OCI-LY3 (cell line): ENCODE measurements around the gene COMMD2.

Experiments used
- H2AFZ ChIP-seq: fragments of 200-600, 300-600 bp; shearing (Covaris generic); 2 replicates; pipeline ENCODE4 v1.6.0; 2014; ENCODE audit warnings: antibody characterized with exemption, low read depth, low read length
- H3K27ac ChIP-seq: fragments of 200-600, 300-600 bp; sonication (generic); 2 replicates; pipeline ENCODE4 v1.5.1; 2014; ENCODE audit warnings: mild to moderate bottlenecking, low read length, moderate library complexity, mixed read lengths
- H3K27me3 ChIP-seq: fragments of 200-600, 300-600 bp; sonication (generic); 2 replicates; pipeline ENCODE4 v1.6.1; 2014; ENCODE audit warnings: low read depth, low read length, mixed read lengths
- H3K36me3 ChIP-seq: fragments of 200-600, 300-600 bp; sonication (generic); replicated peaks from 2 replicates; pipeline ENCODE3; 2014; ENCODE audit warnings: low read depth, low read length, mixed read lengths
- H3K4me1 ChIP-seq: fragments of 300-600, 200-600 bp; sonication (generic); 2 replicates; pipeline ENCODE4 v1.6.1; 2014; ENCODE audit warnings: low read length, mixed read lengths
- H3K4me2 ChIP-seq: fragments of 200-600, 300-600 bp; sonication (generic); 2 replicates; pipeline ENCODE4 v1.6.1; 2014; ENCODE audit warnings: low read length, mixed read lengths
- H3K4me3 ChIP-seq: fragments of 300-600, 200-600 bp; sonication (generic); 2 replicates; pipeline ENCODE4 v1.5.1; 2014; ENCODE audit warnings: antibody characterized with exemption, mild to moderate bottlenecking, low read length, moderate library complexity
- H3K79me2 ChIP-seq: fragments of 300-600, 200-600 bp; shearing (Covaris generic); 2 replicates; pipeline ENCODE4 v1.6.1; 2014; ENCODE audit warnings: mild to moderate bottlenecking, low read length, mixed read lengths
- H3K9ac ChIP-seq: fragments of 300-600, 200-600 bp; shearing (Covaris generic); 2 replicates; pipeline ENCODE4 v1.6.0; 2014; ENCODE audit warnings: mild to moderate bottlenecking, low read length, moderate library complexity
- H3K9me3 ChIP-seq: fragments of 200-600, 300-600 bp; shearing (Covaris generic); 2 replicates; pipeline ENCODE4 v1.6.1; 2014; ENCODE audit warnings: low read length, mixed read lengths; ENCODE audit not compliant: insufficient read depth
- H4K20me1 ChIP-seq: fragments of 200-600, 300-600 bp; sonication (generic); 2 replicates; pipeline ENCODE4 v1.6.1; 2016; ENCODE audit warnings: low read length, mixed read lengths; ENCODE audit not compliant: insufficient read depth
- CTCF ChIP-seq: fragments of 200-600, 300-600 bp; sonication (generic); IDR thresholded peaks from 2 replicates; pipeline ENCODE4 v1.5.1; 2014; ENCODE audit warnings: antibody characterized with exemption, low read length, low read depth
- EZH2phosphoT487 ChIP-seq: fragments of 200-600 bp; shearing (Covaris generic); IDR thresholded peaks from 2 replicates; pipeline ENCODE4 v1.6.1; 2018; ENCODE audit warnings: antibody characterized with exemption, mixed run types, low read depth

The COMMD2 gene

GRCh38 chr3:149736953-149737205 is 15.4 kb downstream of the COMMD2 start:
- Histone ChIP-seq H3K4me1 (no peaks in the 10 kb centered on the region), H3K36me3 (peaks cover 10% of the 10 kb centered on the region), H3K27ac (no peak overlapping the region), H3K79me2 (no peaks in the 10 kb centered on the region), H3K4me2 (no peak overlapping the region), H4K20me1 (no peaks in the 10 kb centered on the region), H3K27me3 (no peaks in the 10 kb centered on the region), H3K9me3 (no peaks in the 10 kb centered on the region), H3K9ac (no peak overlapping the region), H3K4me3 (no peak overlapping the region), H2AFZ (no peak overlapping the region)
- TF ChIP-seq CTCF: no peak
- no peak for TF ChIP-seq EZH2phosphoT487

GRCh38 chr3:149736175-149736952 is 15.9 kb downstream of the COMMD2 start:
- Histone ChIP-seq H3K27me3 (no peaks in the 10 kb centered on the region), H3K9me3 (no peaks in the 10 kb centered on the region), H3K4me1 (no peaks in the 10 kb centered on the region), H3K9ac (no peak overlapping the region), H3K36me3 (peaks cover 10% of the 10 kb centered on the region), H2AFZ (no peak overlapping the region), H3K27ac (no peak overlapping the region), H3K4me3 (no peak overlapping the region), H3K79me2 (no peaks in the 10 kb centered on the region), H4K20me1 (no peaks in the 10 kb centered on the region), H3K4me2 (no peak overlapping the region)
- no peak for TF ChIP-seq EZH2phosphoT487
- no peak for TF ChIP-seq CTCF

GRCh38 chr3:149732234-149732633 is 20.1 kb downstream of the COMMD2 start:
- no peak overlapping the region for H3K27ac ChIP-seq
- no peak overlapping the region for H3K9ac ChIP-seq
- peaks cover 7% of the 10 kb centered on the region for H3K4me1 ChIP-seq
- TF ChIP-seq EZH2phosphoT487 (no peak), CTCF (no peak)
- no peaks in the 10 kb centered on the region for H3K79me2 ChIP-seq
- no peak overlapping the region for H3K4me3 ChIP-seq
- H3K9me3 ChIP-seq: no peaks in the 10 kb centered on the region
- no peaks in the 10 kb centered on the region for H3K27me3 ChIP-seq
- no peak overlapping the region for H3K4me2 ChIP-seq
- H3K36me3 ChIP-seq: peaks cover 2% of the 10 kb centered on the region
- no peaks in the 10 kb centered on the region for H4K20me1 ChIP-seq
- no peak overlapping the region for H2AFZ ChIP-seq

- Histone ChIP-seq H3K4me2 (peak overlapping the region; percentile 49), H3K9ac (no peak overlapping the region), H2AFZ (no peak overlapping the region), H4K20me1 (no peaks in the 10 kb centered on the region), H3K4me3 (no peak overlapping the region), H3K27me3 (no peaks in the 10 kb centered on the region; the same call in 1 of the 2 replicates), H3K36me3 (no peaks in the 10 kb centered on the region), H3K4me1 (peaks cover 20% of the 10 kb centered on the region), H3K79me2 (no peaks in the 10 kb centered on the region), H3K27ac (no peak overlapping the region), H3K9me3 (no peaks in the 10 kb centered on the region)
- TF ChIP-seq CTCF (no peak), EZH2phosphoT487 (no peak)
Observed at GRCh38 chr3:149727656-149728055, 24.6 kb downstream of the COMMD2 start.
